Neural progenitor cell (in vitro differentiated cells): ENCODE measurements around the gene MRPS9. TPM values are rescaled to one million over a fixed set of nuclear protein-coding genes. Genes with fewer than 3 reads are reported as not detected.

ENCODE experiments used
- DNase-seq: peaks from one replicate; pipeline ENCODE4 v3.0.0-alpha.2; 2016; ENCODE audit warnings: low spot score
- H2AFZ ChIP-seq: fragments of 200-600 bp; sonication (generic); replicated peaks from 2 replicates; pipeline ENCODE4 v1.6.1; 2016; ENCODE audit warnings: antibody characterized with exemption
- H3F3A ChIP-seq: fragments of 200-600 bp; sonication (generic); 2 replicates; pipeline ENCODE4 v1.6.1; 2016; ENCODE audit warnings: antibody characterized with exemption, low read depth
- H3K27ac ChIP-seq: fragments of 200-600 bp; sonication (generic); 2 replicates; pipeline ENCODE4 v1.5.1; 2016; ENCODE audit warnings: mild to moderate bottlenecking
- H3K27me3 ChIP-seq: fragments of 200-600 bp; sonication (generic); 2 replicates; pipeline ENCODE4 v1.6.1; 2016; ENCODE audit warnings: mild to moderate bottlenecking, moderate library complexity
- H3K36me3 ChIP-seq: fragments of 200-600 bp; sonication (generic); 2 replicates; pipeline ENCODE4 v1.5.1; 2016
- H3K4me1 ChIP-seq: fragments of 200-600 bp; sonication (generic); 2 replicates; pipeline ENCODE4 v1.6.1; 2016; ENCODE audit warnings: mixed run types
- H3K4me2 ChIP-seq: fragments of 200-600 bp; sonication (generic); 2 replicates; pipeline ENCODE4 v1.6.1; 2016
- H3K4me3 ChIP-seq: fragments of 200-600 bp; sonication (generic); 2 replicates; pipeline ENCODE4 v1.5.1; 2016
- H3K79me2 ChIP-seq: fragments of 200-600 bp; sonication (generic); 2 replicates; pipeline ENCODE4 v1.6.1; 2016; ENCODE audit warnings: low read depth
- H3K9ac ChIP-seq: fragments of 200-600 bp; sonication (generic); 2 replicates; pipeline ENCODE4 v1.6.1; 2016
- H3K9me3 ChIP-seq: fragments of 200-600 bp; sonication (generic); 2 replicates; pipeline ENCODE4 v1.5.1; 2016; ENCODE audit warnings: low read depth
- H4K20me1 ChIP-seq: fragments of 200-600 bp; sonication (generic); 2 replicates; pipeline ENCODE4 v1.6.1; 2016; ENCODE audit warnings: low read depth
- H3K27ac Mint-ChIP-seq: 3 replicates; pipeline ENCODE4 v1.8.0; 2021; ENCODE audit warnings: mixed read lengths
- H3K27me3 Mint-ChIP-seq: 2 replicates; pipeline ENCODE4 v1.8.0; 2022; ENCODE audit warnings: low read depth, mild to moderate bottlenecking, inconsistent platforms, moderate library complexity, mixed read lengths; ENCODE audit not compliant: insufficient read depth
- H3K36me3 Mint-ChIP-seq: 3 replicates; pipeline ENCODE4 v1.8.0; 2021; ENCODE audit warnings: mixed read lengths
- H3K4me1 Mint-ChIP-seq: 3 replicates; pipeline ENCODE4 v1.8.0; 2021; ENCODE audit warnings: mixed read lengths
- H3K4me3 Mint-ChIP-seq: 3 replicates; pipeline ENCODE4 v1.8.0; 2021; ENCODE audit warnings: mild to moderate bottlenecking, moderate library complexity, mixed read lengths
- H3K9me3 Mint-ChIP-seq: 3 replicates; pipeline ENCODE4 v1.8.0; 2020; ENCODE audit warnings: mixed read lengths
- CTCF ChIP-seq: fragments of 200-600 bp; sonication (generic); IDR thresholded peaks from 2 replicates; pipeline ENCODE4 v1.5.1; 2017; ENCODE audit warnings: antibody characterized with exemption, mild to moderate bottlenecking
- EZH2 ChIP-seq: fragments of 200-600 bp; sonication (generic); IDR thresholded peaks from 2 replicates; pipeline ENCODE4 v1.6.1; 2017; ENCODE audit warnings: antibody characterized with exemption, mild to moderate bottlenecking, moderate library complexity
- EZH2phosphoT487 ChIP-seq: fragments of 200-600 bp; sonication (generic); IDR thresholded peaks from 2 replicates; pipeline ENCODE4 v1.6.1; 2017; ENCODE audit warnings: antibody characterized with exemption
- total RNA-seq: library from RNA; depleted of rRNA; stranded (reverse); fragments of >200 nt; gene quantifications from 2 replicates; pipeline ENCODE4 v1.2.3, GENCODE V29; 2015; ENCODE audit warnings: low replicate concordance

Gene MRPS9
- total RNA-seq, 1 donor from 2014 or later = 78.0 TPM

GRCh38 chr2:105102001-105102400 lies 64.1 kb downstream of the MRPS9 start:
- no peaks in the 10 kb centered on the region for H3K79me2 ChIP-seq
- no peaks in the 10 kb centered on the region for H3F3A ChIP-seq
- H3K27me3 ChIP-seq = no peaks in the 10 kb centered on the region
- peaks cover 10% of the 10 kb centered on the region for H3K36me3 ChIP-seq
- H3K9me3 ChIP-seq = no peaks in the 10 kb centered on the region
- no peak overlapping the region for H3K4me3 ChIP-seq
- no peak overlapping the region for H3K4me2 ChIP-seq
- H3K27ac ChIP-seq = no peak overlapping the region
- Mint-ChIP-seq H3K9me3 (no peaks in the 10 kb centered on the region), H3K4me3 (no peak overlapping the region), H3K36me3 (peaks cover 14% of the 10 kb centered on the region), H3K4me1 (peaks cover 28% of the 10 kb centered on the region), H3K27me3 (no peaks in the 10 kb centered on the region), H3K27ac (no peak overlapping the region)
- H3K9ac ChIP-seq = no peak overlapping the region
- no peak for TF ChIP-seq EZH2
- no peak for TF ChIP-seq CTCF
- TF ChIP-seq EZH2phosphoT487 = no peak
- DNase-seq = no peak
- no peaks in the 10 kb centered on the region for H4K20me1 ChIP-seq
- peaks cover 11% of the 10 kb centered on the region for H3K4me1 ChIP-seq
- no peak overlapping the region for H2AFZ ChIP-seq

- H3K36me3 ChIP-seq = peaks cover 10% of the 10 kb centered on the region
- TF ChIP-seq EZH2phosphoT487 = no peak
- no peak for TF ChIP-seq EZH2
- TF ChIP-seq CTCF = no peak
- peaks cover 29% of the 10 kb centered on the region for H3K4me1 Mint-ChIP-seq
- no peak overlapping the region for H3K9ac ChIP-seq
- peak overlapping the region; percentile 62 for H3K27ac Mint-ChIP-seq
- H3K9me3 Mint-ChIP-seq = no peaks in the 10 kb centered on the region
- peaks cover 11% of the 10 kb centered on the region for H3K4me1 ChIP-seq
- no peaks in the 10 kb centered on the region for H4K20me1 ChIP-seq
- H3K4me3 Mint-ChIP-seq = peak overlapping the region; percentile 54
- H3K36me3 Mint-ChIP-seq = peaks cover 12% of the 10 kb centered on the region
- no peak overlapping the region for H2AFZ ChIP-seq
- peak; percentile 57 for DNase-seq
- H3K4me2 ChIP-seq = peak overlapping the region; percentile 39
- no peaks in the 10 kb centered on the region for H3K9me3 ChIP-seq
- H3K27ac ChIP-seq = no peak overlapping the region
- no peaks in the 10 kb centered on the region for H3F3A ChIP-seq
- no peak overlapping the region for H3K4me3 ChIP-seq
- H3K27me3 Mint-ChIP-seq = no peaks in the 10 kb centered on the region
- H3K27me3 ChIP-seq = no peaks in the 10 kb centered on the region
- no peaks in the 10 kb centered on the region for H3K79me2 ChIP-seq
Observed at GRCh38 chr2:105102963-105103421, 65.1 kb downstream of the MRPS9 start.

GRCh38 chr2:105103481-105103880 lies 65.6 kb downstream of the MRPS9 start:
- Mint-ChIP-seq H3K4me1 (peaks cover 29% of the 10 kb centered on the region), H3K4me3 (no peak overlapping the region), H3K27ac (peak overlapping the region; percentile 21), H3K27me3 (no peaks in the 10 kb centered on the region), H3K36me3 (peaks cover 12% of the 10 kb centered on the region), H3K9me3 (no peaks in the 10 kb centered on the region)
- Histone ChIP-seq H3K4me3 (no peak overlapping the region), H3K9ac (no peak overlapping the region), H3K4me1 (peaks cover 11% of the 10 kb centered on the region), H3K79me2 (no peaks in the 10 kb centered on the region), H3K9me3 (no peaks in the 10 kb centered on the region), H2AFZ (no peak overlapping the region), H3K27me3 (no peaks in the 10 kb centered on the region), H3K36me3 (peaks cover 10% of the 10 kb centered on the region), H4K20me1 (no peaks in the 10 kb centered on the region), H3F3A (no peaks in the 10 kb centered on the region), H3K27ac (no peak overlapping the region), H3K4me2 (peak overlapping the region; percentile 39)
- DNase-seq = peak; percentile 39
- TF ChIP-seq CTCF (no peak), EZH2phosphoT487 (no peak), EZH2 (no peak)
